Spleen (tissue), 11 donors: ENCODE measurements around the gene KRT85. TPM values are rescaled to one million over a fixed set of nuclear protein-coding genes. Genes with fewer than 3 reads are reported as not detected.

Source experiments
- DNase-seq: peaks from one replicate; pipeline ENCODE4 v3.0.0-alpha.2; 2020
- H3K27ac ChIP-seq, 8 donors: fragments of 200-600 bp; sonication (generic) in 7 of 8; 1 replicate in 4 of 8; 2 replicates in 4 of 8; pipeline versions ENCODE4 v1.5.0 to v1.8.0; 2016 to 2021; ENCODE audit warnings: inconsistent platforms in 4 of 8, mild to moderate bottlenecking in 4 of 8, moderate library complexity in 1 of 8
- H3K27me3 ChIP-seq, 7 donors: fragments of 200-600 bp; sonication (generic) in 6 of 7; replicated peaks in 1 of 7; 1 replicate in 4 of 7; 2 replicates in 3 of 7; pipeline versions ENCODE4 v1.5.0 to v1.8.0; 2016 to 2021; ENCODE audit warnings: inconsistent platforms in 3 of 7, mild to moderate bottlenecking in 1 of 7
- H3K36me3 ChIP-seq, 6 donors: fragments of 200-600 bp; sonication (generic) in 5 of 6; 1 replicate in 4 of 6; 2 replicates in 2 of 6; pipeline versions ENCODE4 v1.5.0 to v1.8.0; 2016 to 2021; ENCODE audit warnings: inconsistent platforms in 2 of 6
- H3K4me1 ChIP-seq, 6 donors: fragments of 200-600 bp; sonication (generic) in 5 of 6; 1 replicate in 3 of 6; 2 replicates in 3 of 6; pipeline versions ENCODE4 v1.5.0 to v1.8.0; 2016 to 2021; ENCODE audit warnings: inconsistent platforms in 3 of 6
- H3K4me3 ChIP-seq, 8 donors: fragments of 200-600 bp; sonication (generic) in 7 of 8; 1 replicate in 4 of 8; 2 replicates in 4 of 8; pipeline versions ENCODE4 v1.5.0 to v1.8.0; 2016 to 2021; ENCODE audit warnings: inconsistent platforms in 4 of 8, mild to moderate bottlenecking in 4 of 8, moderate library complexity in 2 of 8
- H3K9me3 ChIP-seq, 8 donors: fragments of 200-600 bp; sonication (generic) in 7 of 8; 1 replicate in 4 of 8; 2 replicates in 4 of 8; pipeline versions ENCODE4 v1.5.0 to v1.8.0; 2016 to 2021; ENCODE audit warnings: inconsistent platforms in 4 of 8
- POLR2A ChIP-seq, 3 donors: fragments of 450-650 bp; IDR thresholded peaks; one replicate each; pipeline ENCODE4 v1.5.1; 2017; ENCODE audit warnings: antibody characterized with exemption in 3 of 3, mild to moderate bottlenecking in 1 of 3
- POLR2AphosphoS5 ChIP-seq, 3 donors: sonication (generic); formaldehyde crosslinking; IDR thresholded peaks; one replicate each; pipeline ENCODE4 v1.5.1; 2017; ENCODE audit warnings: antibody characterized with exemption in 3 of 3
- WGBS, 5 donors: extraction: QIAGEN DNeasy Blood & Tissue Kit in 3 of 5; methylation state at CpG; one replicate each; pipeline versions ENCODE4 v1.1.5 to v1.1.7; 2013 to 2018; 5-methylcytosine and 5-hydroxymethylcytosine counted together
- intact Hi-C: fragments of 100-400 bp; cut with DNase I; formaldehyde crosslinking; loops from one replicate; pipeline ENCODE4 v1.15.0; 2023; ENCODE audit warnings: low total_unique reads
- polyA plus RNA-seq, 3 donors: library from polyadenylated mRNA; stranded (reverse); fragments of 200-250 nt; gene quantifications; one replicate each; pipeline ENCODE4 v1.2.1, GENCODE V29; 2013
- total RNA-seq, 7 donors: library from RNA; depleted of rRNA in 3 of 7; stranded (reverse); fragments of >200 nt in 3 of 7; fragmentation: NEBNext Ultra II Directional in 4 of 7; extraction: Animal tissue kit (Norgen Biotek cat#: 25700) in 4 of 7; gene quantifications; one replicate each; pipeline versions ENCODE4 v1.1.0 to v1.2.1, GENCODE V29; 2016 to 2021
- TF ChIP-seq, protein P1 (sequence below), 11 experiments: fragments of 200-600 bp in 7 of 11; fragments of 450-650 bp in 4 of 11; sonication (generic) in 4 of 11; IDR thresholded peaks in 8 of 11; conservative IDR thresholded peaks in 3 of 11; 1 replicate in 7 of 11; 2 replicates in 4 of 11; pipeline versions ENCODE4 v1.4.0 to v1.8.0; 2016 to 2021; ENCODE audit warnings: antibody characterized with exemption in 11 of 11, inconsistent platforms in 4 of 11, mild to moderate bottlenecking in 1 of 11
- donor health status: healthy with polysubstance abuse.
- donor health status: DM: no; HTN: no; CAD: no; lungs with moderate emphysema.
- donor health status: DM: no; HTN: no; CAD: no.
- donor health status: Bipolar disorder and iron deficiency.
- donor health status: healthy.
- donor health status: DM: no; HTN: no; CAD: no.
- donor health status: DM: yes; HTN: yes; CAD: no.

The KRT85 gene
- total and polyA plus RNA-seq, 10 donors: 0.52 TPM; not detected in 9

DNA sequence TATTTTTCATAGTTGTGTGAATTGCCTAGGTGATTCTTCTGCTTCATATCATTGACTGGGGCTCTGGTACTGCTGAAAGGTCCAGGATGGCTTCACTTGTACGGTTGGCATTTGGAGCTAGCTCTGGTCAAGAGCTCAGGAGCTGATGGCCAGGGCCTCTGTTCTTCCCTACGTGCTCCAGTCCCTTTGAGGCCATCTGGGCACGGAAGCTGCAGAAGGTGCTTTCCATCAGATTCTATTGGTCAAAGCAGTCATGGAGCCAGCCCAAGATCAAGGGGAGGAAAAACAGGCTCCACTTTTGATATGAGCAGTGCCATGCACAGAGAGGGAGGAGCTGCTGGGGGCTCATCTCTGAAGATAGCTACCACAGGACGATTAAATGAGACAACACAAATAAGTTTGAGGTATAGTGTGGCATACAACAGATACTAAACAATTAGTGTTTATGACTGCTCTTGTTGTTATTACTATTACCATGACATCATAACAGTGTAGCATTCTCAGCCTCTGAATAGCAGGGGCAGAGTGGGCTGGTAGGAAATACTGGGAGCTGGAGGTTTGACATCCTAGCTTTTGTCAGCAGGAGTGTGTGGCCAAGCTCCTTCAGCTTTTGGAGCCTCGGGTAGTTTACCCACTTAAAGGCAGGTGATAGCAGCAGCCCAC is 56.5 kb downstream of the KRT85 start:
- intact Hi-C loops: no loop called here
- Histone ChIP-seq H3K9me3 (no peaks in the 10 kb centered on the region), H3K27me3 (peaks cover 4 to 73% (median 23%) of the 10 kb centered on the region in 7 donors), H3K36me3 (no peaks in the 10 kb centered on the region), H3K4me1 (peaks cover 0 to 13% (median 8%) of the 10 kb centered on the region in 6 donors), H3K4me3 (no peak overlapping the region), H3K27ac (no peak overlapping the region)
- no peak for TF ChIP-seq POLR2AphosphoS5 (IDR thresholded peaks at IDR 0.05)
- TF ChIP-seq, protein P1, sequence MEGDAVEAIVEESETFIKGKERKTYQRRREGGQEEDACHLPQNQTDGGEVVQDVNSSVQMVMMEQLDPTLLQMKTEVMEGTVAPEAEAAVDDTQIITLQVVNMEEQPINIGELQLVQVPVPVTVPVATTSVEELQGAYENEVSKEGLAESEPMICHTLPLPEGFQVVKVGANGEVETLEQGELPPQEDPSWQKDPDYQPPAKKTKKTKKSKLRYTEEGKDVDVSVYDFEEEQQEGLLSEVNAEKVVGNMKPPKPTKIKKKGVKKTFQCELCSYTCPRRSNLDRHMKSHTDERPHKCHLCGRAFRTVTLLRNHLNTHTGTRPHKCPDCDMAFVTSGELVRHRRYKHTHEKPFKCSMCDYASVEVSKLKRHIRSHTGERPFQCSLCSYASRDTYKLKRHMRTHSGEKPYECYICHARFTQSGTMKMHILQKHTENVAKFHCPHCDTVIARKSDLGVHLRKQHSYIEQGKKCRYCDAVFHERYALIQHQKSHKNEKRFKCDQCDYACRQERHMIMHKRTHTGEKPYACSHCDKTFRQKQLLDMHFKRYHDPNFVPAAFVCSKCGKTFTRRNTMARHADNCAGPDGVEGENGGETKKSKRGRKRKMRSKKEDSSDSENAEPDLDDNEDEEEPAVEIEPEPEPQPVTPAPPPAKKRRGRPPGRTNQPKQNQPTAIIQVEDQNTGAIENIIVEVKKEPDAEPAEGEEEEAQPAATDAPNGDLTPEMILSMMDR (IDR thresholded peaks at IDR 0.05 in 8 of 11, conservative IDR thresholded peaks at IDR 0.05 in 3 of 11): no peak
- TF ChIP-seq POLR2A (IDR thresholded peaks at IDR 0.05): no peak
- DNase-seq: peak; percentile 29
- WGBS, 5 donors: 75 to 86% (median 76%) methylated on average over 4 to 5 of the region's 5 CpGs

Other genes with a start within 250 kb of the KRT85 start
- gene KRT80, start 175.5 kb downstream of the KRT85 start, total RNA-seq: under 1 TPM in 2 of 7 donors, not detected in 5; 0.17 to 0.37 TPM
- under 1 TPM in 1 of 3 donors, not detected in 2; 0.03 TPM for gene KRT80, start 175.5 kb downstream of the KRT85 start, polyA plus RNA-seq
- 1 to 10 TPM in 1 of 7 donors, under 1 TPM in 3, not detected in 3; 0.73 to 1.5 (median 0.83) TPM for gene KRT7, start 134.2 kb downstream of the KRT85 start, total RNA-seq
- 1 to 10 TPM; 1.2 to 1.9 (median 1.6) TPM for gene KRT7, start 134.2 kb downstream of the KRT85 start, polyA plus RNA-seq
- under 1 TPM in 2 of 7 donors, not detected in 5; 0.17 to 0.26 TPM for gene KRT86, start 92.8 kb downstream of the KRT85 start, total RNA-seq
- gene KRT86, start 92.8 kb downstream of the KRT85 start, polyA plus RNA-seq: under 1 TPM in 2 of 3 donors, not detected in 1; 0.08 to 0.09 TPM
- gene KRT81, start 75.9 kb downstream of the KRT85 start, total RNA-seq: not detected
- under 1 TPM in 2 of 3 donors, not detected in 1; 0.05 to 0.37 TPM for gene KRT81, start 75.9 kb downstream of the KRT85 start, polyA plus RNA-seq
- gene KRT83, start 46.1 kb downstream of the KRT85 start, total RNA-seq: not detected
- not detected for gene KRT83, start 46.1 kb downstream of the KRT85 start, polyA plus RNA-seq
- under 1 TPM in 1 of 7 donors, not detected in 6; 0.52 TPM for gene KRT84, start 18.2 kb upstream of the KRT85 start, total RNA-seq
- gene KRT84, start 18.2 kb upstream of the KRT85 start, polyA plus RNA-seq: not detected
- not detected for gene KRT82, start 38.9 kb upstream of the KRT85 start, total RNA-seq
- gene KRT82, start 38.9 kb upstream of the KRT85 start, polyA plus RNA-seq: under 1 TPM in 1 of 3 donors, not detected in 2; 0.04 TPM
- gene KRT75, start 66.9 kb upstream of the KRT85 start, total RNA-seq: not detected
- gene KRT75, start 66.9 kb upstream of the KRT85 start, polyA plus RNA-seq: not detected
- not detected for gene KRT6B, start 84.7 kb upstream of the KRT85 start, total RNA-seq
- gene KRT6B, start 84.7 kb upstream of the KRT85 start, polyA plus RNA-seq: under 1 TPM; 0.03 to 0.10 (median 0.04) TPM
- gene KRT6C, start 106.3 kb upstream of the KRT85 start, total RNA-seq: not detected
- under 1 TPM; 0.03 to 0.07 (median 0.06) TPM for gene KRT6C, start 106.3 kb upstream of the KRT85 start, polyA plus RNA-seq
- not detected for gene KRT6A, start 125.8 kb upstream of the KRT85 start, total RNA-seq
- under 1 TPM; 0.42 to 0.83 (median 0.45) TPM for gene KRT6A, start 125.8 kb upstream of the KRT85 start, polyA plus RNA-seq
- gene KRT5, start 152.9 kb upstream of the KRT85 start, total RNA-seq: 1 to 10 TPM in 2 of 7 donors, under 1 TPM in 2, not detected in 3; 0.23 to 1.5 (median 0.85) TPM
- gene KRT5, start 152.9 kb upstream of the KRT85 start, polyA plus RNA-seq: 1 to 10 TPM in 1 of 3 donors, under 1 TPM in 2; 0.93 to 1.9 (median 0.96) TPM
- not detected for gene KRT71, start 185.7 kb upstream of the KRT85 start, total RNA-seq
- gene KRT71, start 185.7 kb upstream of the KRT85 start, polyA plus RNA-seq: not detected
- gene KRT74, start 206.4 kb upstream of the KRT85 start, total RNA-seq: not detected
- gene KRT74, start 206.4 kb upstream of the KRT85 start, polyA plus RNA-seq: not detected
- gene KRT72, start 234.0 kb upstream of the KRT85 start, total RNA-seq: 1 to 10 TPM in 2 of 7 donors, under 1 TPM in 4, not detected in 1; 0.52 to 2.2 (median 0.78) TPM
- gene KRT72, start 234.0 kb upstream of the KRT85 start, polyA plus RNA-seq: 1 to 10 TPM in 2 of 3 donors, under 1 TPM in 1; 0.86 to 1.7 (median 1.4) TPM